Measurements from ENCODE around the gene HMGN3. TPM values are rescaled to one million over a fixed set of nuclear protein-coding genes. Genes with fewer than 3 reads are reported as not detected.

Gene HMGN3
- total and polyA plus RNA-seq, 2 of the 13 experiments (the other 11 are each of a cell fraction or from before 2014, with no cell fraction given) = 67.9 to 145 TPM

DNA sequence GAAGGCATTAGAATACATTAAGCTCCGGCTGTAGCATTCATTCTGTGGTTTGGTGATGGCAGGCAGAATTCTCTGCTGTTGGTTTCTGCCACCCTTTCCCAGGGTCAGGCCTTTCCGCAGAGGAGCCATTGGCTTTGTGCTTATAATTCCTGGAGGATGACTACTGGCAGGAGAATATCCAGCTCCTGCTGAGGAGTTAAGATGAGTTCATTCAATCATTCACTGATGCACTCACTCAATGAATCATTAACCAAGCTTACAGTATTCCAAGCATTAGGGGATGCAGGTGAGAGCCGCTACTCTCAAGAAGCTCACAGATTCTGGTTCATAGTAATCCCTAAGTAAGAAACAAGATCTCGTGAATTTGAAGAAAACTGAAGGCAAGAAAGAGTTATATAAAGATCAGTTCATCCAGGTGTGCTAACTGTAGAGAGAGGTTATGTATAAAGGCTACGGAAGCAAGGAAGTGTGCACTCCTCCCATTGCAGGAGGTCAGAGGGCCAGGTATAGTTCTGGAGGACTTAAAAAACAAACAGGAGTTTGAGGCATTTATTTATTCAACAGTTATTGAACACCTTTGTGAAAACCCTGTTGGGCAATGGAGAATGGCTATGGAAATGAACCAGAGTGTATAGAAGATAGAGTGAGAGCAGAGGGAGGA lies 75.5 kb downstream of the HMGN3 start (continued):
- TF ChIP-seq TBX3 (IDR thresholded peaks at IDR 0.05; ENCODE audit: borderline replicate concordance) (peak; percentile 43; the same call in 1 of the 2 replicates), SOX6 (IDR thresholded peaks at IDR 0.05) (no peak), SOX6 (CRISPR knock-in tag; IDR thresholded peaks at IDR 0.05) (peak; percentile 58), YEATS2 (CRISPR knock-in tag; IDR thresholded peaks at IDR 0.05; ENCODE audit: borderline replicate concordance) (no peak), ZEB1 (IDR thresholded peaks at IDR 0.05; ENCODE audit: insufficient replicate concordance, low read depth) (peak; percentile 72), ZNF251 (CRISPR knock-in tag; IDR thresholded peaks at IDR 0.05) (no peak), SMAD9 (CRISPR knock-in tag; IDR thresholded peaks at IDR 0.05) (no peak), HNF4A (CRISPR knock-in tag; IDR thresholded peaks at IDR 0.05) (0 out of 2 replicates have a peak, but pooled peaks have one; percentile 15), FOXA3 (CRISPR knock-in tag; IDR thresholded peaks at IDR 0.05) (peak; percentile 48; the same call in 1 of the 2 replicates), ZNF335 (CRISPR knock-in tag; IDR thresholded peaks at IDR 0.05) (no peak), GTF3A (CRISPR knock-in tag; conservative IDR thresholded peaks at IDR 0.05) (no peak), HMG20A (CRISPR knock-in tag; IDR thresholded peaks at IDR 0.05; ENCODE audit: borderline replicate concordance) (peak; percentile 13; the same call in 1 of the 2 replicates), GATAD2A (CRISPR knock-in tag; IDR thresholded peaks at IDR 0.05) (peak; percentile 63), KDM6A (CRISPR knock-in tag; IDR thresholded peaks at IDR 0.05; ENCODE audit: low read depth) (peak; percentile 29; the same call in 1 of the 2 replicates), FOXP1 (IDR thresholded peaks at IDR 0.05) (no peak), FOXP1 (CRISPR knock-in tag; IDR thresholded peaks at IDR 0.05) (peak; percentile 41), RARA (CRISPR knock-in tag; IDR thresholded peaks at IDR 0.05) (peak; percentile 55), FUBP1 (CRISPR knock-in tag; IDR thresholded peaks at IDR 0.05; ENCODE audit: borderline replicate concordance) (no peak), ZNF772 (CRISPR knock-in tag; IDR thresholded peaks at IDR 0.05) (no peak), BATF2 (CRISPR knock-in tag; IDR thresholded peaks at IDR 0.05) (no peak), FOSL2 (CRISPR knock-in tag; IDR thresholded peaks at IDR 0.05) (peak; percentile 12; the same call in 1 of the 2 replicates)
- TF ChIP-seq, protein P1, sequence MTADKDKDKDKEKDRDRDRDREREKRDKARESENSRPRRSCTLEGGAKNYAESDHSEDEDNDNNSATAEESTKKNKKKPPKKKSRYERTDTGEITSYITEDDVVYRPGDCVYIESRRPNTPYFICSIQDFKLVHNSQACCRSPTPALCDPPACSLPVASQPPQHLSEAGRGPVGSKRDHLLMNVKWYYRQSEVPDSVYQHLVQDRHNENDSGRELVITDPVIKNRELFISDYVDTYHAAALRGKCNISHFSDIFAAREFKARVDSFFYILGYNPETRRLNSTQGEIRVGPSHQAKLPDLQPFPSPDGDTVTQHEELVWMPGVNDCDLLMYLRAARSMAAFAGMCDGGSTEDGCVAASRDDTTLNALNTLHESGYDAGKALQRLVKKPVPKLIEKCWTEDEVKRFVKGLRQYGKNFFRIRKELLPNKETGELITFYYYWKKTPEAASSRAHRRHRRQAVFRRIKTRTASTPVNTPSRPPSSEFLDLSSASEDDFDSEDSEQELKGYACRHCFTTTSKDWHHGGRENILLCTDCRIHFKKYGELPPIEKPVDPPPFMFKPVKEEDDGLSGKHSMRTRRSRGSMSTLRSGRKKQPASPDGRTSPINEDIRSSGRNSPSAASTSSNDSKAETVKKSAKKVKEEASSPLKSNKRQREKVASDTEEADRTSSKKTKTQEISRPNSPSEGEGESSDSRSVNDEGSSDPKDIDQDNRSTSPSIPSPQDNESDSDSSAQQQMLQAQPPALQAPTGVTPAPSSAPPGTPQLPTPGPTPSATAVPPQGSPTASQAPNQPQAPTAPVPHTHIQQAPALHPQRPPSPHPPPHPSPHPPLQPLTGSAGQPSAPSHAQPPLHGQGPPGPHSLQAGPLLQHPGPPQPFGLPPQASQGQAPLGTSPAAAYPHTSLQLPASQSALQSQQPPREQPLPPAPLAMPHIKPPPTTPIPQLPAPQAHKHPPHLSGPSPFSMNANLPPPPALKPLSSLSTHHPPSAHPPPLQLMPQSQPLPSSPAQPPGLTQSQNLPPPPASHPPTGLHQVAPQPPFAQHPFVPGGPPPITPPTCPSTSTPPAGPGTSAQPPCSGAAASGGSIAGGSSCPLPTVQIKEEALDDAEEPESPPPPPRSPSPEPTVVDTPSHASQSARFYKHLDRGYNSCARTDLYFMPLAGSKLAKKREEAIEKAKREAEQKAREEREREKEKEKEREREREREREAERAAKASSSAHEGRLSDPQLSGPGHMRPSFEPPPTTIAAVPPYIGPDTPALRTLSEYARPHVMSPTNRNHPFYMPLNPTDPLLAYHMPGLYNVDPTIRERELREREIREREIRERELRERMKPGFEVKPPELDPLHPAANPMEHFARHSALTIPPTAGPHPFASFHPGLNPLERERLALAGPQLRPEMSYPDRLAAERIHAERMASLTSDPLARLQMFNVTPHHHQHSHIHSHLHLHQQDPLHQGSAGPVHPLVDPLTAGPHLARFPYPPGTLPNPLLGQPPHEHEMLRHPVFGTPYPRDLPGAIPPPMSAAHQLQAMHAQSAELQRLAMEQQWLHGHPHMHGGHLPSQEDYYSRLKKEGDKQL (CRISPR knock-in tag; IDR thresholded peaks at IDR 0.05; ENCODE audit: low read depth) = 0 out of 2 replicates have a peak, but pooled peaks have one; percentile 66
- TF ChIP-seq, protein P2, sequence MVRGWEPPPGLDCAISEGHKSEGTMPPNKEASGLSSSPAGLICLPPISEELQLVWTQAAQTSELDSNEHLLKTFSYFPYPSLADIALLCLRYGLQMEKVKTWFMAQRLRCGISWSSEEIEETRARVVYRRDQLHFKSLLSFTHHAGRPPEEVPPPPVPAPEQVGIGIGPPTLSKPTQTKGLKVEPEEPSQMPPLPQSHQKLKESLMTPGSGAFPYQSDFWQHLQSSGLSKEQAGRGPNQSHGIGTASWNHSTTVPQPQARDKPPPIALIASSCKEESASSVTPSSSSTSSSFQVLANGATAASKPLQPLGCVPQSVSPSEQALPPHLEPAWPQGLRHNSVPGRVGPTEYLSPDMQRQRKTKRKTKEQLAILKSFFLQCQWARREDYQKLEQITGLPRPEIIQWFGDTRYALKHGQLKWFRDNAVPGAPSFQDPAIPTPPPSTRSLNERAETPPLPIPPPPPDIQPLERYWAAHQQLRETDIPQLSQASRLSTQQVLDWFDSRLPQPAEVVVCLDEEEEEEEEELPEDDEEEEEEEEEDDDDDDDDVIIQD (CRISPR knock-in tag; IDR thresholded peaks at IDR 0.05; ENCODE audit: low read depth) = no peak; the same call in 1 of the 2 replicates

All from HepG2 (cell line).